NAMALWA (cell line): ENCODE data around the gene CHSY3.

Experiments used
- DNase-seq: peaks from one replicate; pipeline ENCODE4 v3.0.0-alpha.2; 2015; ENCODE audit warnings: low spot score

CHSY3 gene

GRCh38 chr5:129945774-129946270 lies 41.6 kb downstream of the CHSY3 start:
- no peak for DNase-seq

- DNase-seq: no peak
These were observed 46.8 kb downstream of the CHSY3 start for GRCh38 chr5:129951039-129951438.

- DNase-seq: no peak
These were observed 54.3 kb downstream of the CHSY3 start for GRCh38 chr5:129958581-129958980.

GRCh38 chr5:129960831-129961230 lies 56.6 kb downstream of the CHSY3 start:
- no peak for DNase-seq

GRCh38 chr5:129962506-129962905 lies 58.2 kb downstream of the CHSY3 start:
- DNase-seq: no peak

GRCh38 chr5:129963359-129963758 lies 59.1 kb downstream of the CHSY3 start:
- no peak for DNase-seq

- no peak for DNase-seq
These were observed 61.8 kb downstream of the CHSY3 start for GRCh38 chr5:129966071-129966470.

- no peak for DNase-seq
These were observed 67.4 kb downstream of the CHSY3 start for GRCh38 chr5:129971714-129972113.

GRCh38 chr5:129972465-129973141 lies 68.3 kb downstream of the CHSY3 start:
- no peak for DNase-seq

GRCh38 chr5:129973716-129974426 lies 69.6 kb downstream of the CHSY3 start:
- no peak for DNase-seq

- DNase-seq: no peak
These were observed 73.5 kb downstream of the CHSY3 start for GRCh38 chr5:129977810-129978209.

- DNase-seq: no peak
These were observed 74.0 kb downstream of the CHSY3 start for GRCh38 chr5:129978270-129978669.

GRCh38 chr5:129988453-129988852 lies 84.2 kb downstream of the CHSY3 start:
- no peak for DNase-seq

- no peak for DNase-seq
These were observed 87.5 kb downstream of the CHSY3 start for GRCh38 chr5:129991780-129992179.

GRCh38 chr5:129996896-129997295 lies 92.6 kb downstream of the CHSY3 start:
- DNase-seq: no peak

- no peak for DNase-seq
These were observed 96.2 kb downstream of the CHSY3 start for GRCh38 chr5:130000460-130000859.

- DNase-seq: no peak
These were observed 97.9 kb downstream of the CHSY3 start for GRCh38 chr5:130002183-130002582.

GRCh38 chr5:130002876-130003275 lies 98.6 kb downstream of the CHSY3 start:
- DNase-seq: no peak

GRCh38 chr5:130011986-130012385 lies 107.7 kb downstream of the CHSY3 start:
- no peak for DNase-seq

GRCh38 chr5:130017173-130017572 lies 112.9 kb downstream of the CHSY3 start:
- DNase-seq: no peak

GRCh38 chr5:130018641-130019040 lies 114.4 kb downstream of the CHSY3 start:
- DNase-seq: no peak

GRCh38 chr5:130021000-130021399 lies 116.7 kb downstream of the CHSY3 start:
- no peak for DNase-seq

GRCh38 chr5:130021876-130022275 lies 117.6 kb downstream of the CHSY3 start:
- no peak for DNase-seq

GRCh38 chr5:130023604-130024003 lies 119.3 kb downstream of the CHSY3 start:
- DNase-seq: no peak
